GM23248 (cell line): ENCODE data around the gene ME2.

ENCODE experiments used
- EZH2 ChIP-seq: fragments of 200-600 bp; sonication (generic); IDR thresholded peaks from 2 replicates; pipeline ENCODE4 v1.6.1; 2018; ENCODE audit warnings: antibody characterized with exemption, mild to moderate bottlenecking; ENCODE audit not compliant: insufficient read depth, poor library complexity, severe bottlenecking
- EZH2phosphoT487 ChIP-seq: fragments of 200-600 bp; sonication (generic); IDR thresholded peaks from 2 replicates; pipeline ENCODE4 v1.6.1; 2018; ENCODE audit warnings: antibody characterized with exemption, moderate library complexity, mild to moderate bottlenecking, low read depth; ENCODE audit not compliant: insufficient read depth

DNA sequence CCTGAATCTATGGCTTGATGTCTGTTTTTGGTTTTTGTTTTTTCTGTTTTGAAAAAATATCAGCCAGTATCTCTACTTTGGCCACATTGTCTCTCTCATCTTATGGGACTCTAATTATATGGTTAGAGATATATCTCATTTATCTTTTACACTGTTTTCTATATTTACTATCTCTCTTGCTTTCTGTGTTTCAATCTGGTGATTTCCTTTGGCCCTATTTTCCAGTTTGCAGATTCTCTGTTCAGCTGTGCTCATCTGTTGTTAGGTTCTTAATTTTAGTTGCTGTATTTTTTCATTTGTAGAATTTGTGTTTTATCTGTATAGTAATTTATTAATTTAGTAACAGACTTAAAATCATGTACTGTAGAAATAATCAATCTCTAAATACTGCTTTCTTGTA, 47.6 kb downstream of the ME2 start:
- TF ChIP-seq EZH2 (no peak), EZH2phosphoT487 (no peak)
